Measurements from ENCODE around the gene IL3.

DNA sequence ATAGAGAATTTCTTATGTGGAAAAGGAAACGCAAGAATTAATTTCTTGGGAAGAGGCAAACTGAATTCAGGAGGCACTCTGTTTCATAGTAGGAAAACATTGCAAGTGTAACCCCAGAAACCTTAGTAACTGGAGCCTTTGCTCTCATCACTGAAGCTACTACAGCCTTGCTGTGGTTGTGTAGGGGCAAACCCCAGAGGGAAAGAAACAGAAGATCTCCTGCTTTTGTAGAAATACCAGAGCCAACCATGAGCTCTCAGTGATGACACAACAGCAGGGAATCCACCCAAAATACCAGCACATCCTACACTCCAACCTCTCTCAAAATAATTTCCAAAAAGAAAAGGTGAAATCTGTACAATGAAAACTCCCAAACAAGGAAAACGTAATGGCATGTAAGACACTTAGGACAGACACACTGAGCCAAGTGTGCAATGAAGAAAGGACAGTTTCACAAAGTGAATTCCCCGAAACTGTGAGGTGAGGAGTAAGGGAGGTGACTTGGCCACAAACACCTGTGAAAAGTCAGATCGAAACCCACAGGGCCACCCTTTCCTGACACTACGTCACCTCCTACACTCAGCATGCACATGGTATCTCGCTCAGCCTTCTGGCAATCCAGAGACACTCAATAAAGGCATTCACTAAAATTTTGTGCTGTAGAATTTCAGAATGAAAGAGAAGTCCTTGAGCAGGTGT lies 40.4 kb upstream of the IL3 start:
- TF ChIP-seq, protein P1, sequence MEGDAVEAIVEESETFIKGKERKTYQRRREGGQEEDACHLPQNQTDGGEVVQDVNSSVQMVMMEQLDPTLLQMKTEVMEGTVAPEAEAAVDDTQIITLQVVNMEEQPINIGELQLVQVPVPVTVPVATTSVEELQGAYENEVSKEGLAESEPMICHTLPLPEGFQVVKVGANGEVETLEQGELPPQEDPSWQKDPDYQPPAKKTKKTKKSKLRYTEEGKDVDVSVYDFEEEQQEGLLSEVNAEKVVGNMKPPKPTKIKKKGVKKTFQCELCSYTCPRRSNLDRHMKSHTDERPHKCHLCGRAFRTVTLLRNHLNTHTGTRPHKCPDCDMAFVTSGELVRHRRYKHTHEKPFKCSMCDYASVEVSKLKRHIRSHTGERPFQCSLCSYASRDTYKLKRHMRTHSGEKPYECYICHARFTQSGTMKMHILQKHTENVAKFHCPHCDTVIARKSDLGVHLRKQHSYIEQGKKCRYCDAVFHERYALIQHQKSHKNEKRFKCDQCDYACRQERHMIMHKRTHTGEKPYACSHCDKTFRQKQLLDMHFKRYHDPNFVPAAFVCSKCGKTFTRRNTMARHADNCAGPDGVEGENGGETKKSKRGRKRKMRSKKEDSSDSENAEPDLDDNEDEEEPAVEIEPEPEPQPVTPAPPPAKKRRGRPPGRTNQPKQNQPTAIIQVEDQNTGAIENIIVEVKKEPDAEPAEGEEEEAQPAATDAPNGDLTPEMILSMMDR (conservative IDR thresholded peaks at IDR 0.05; ENCODE audit: low read depth, low read length): no peak
- no peak for TF ChIP-seq EZH2 (IDR thresholded peaks at IDR 0.05; ENCODE audit: borderline replicate concordance, low read depth, low read length, poor library complexity, severe bottlenecking)

Data from A673 (cell line).